Endometrial microvascular endothelial cells (primary cell): ENCODE measurements around the gene HOXA11. TPM values are rescaled to one million over a fixed set of nuclear protein-coding genes. Genes with fewer than 3 reads are reported as not detected.

Experiments
- in situ Hi-C: cut with HindIII; loops from 2 replicates; pipeline ENCODE4 v1.10.0; 2017; ENCODE audit warnings: low sequenced_read_pairs, low pct_unique_long_range_greater_than_20kb; ENCODE audit errors: inconsistent ontology term
- total RNA-seq: library from RNA; depleted of rRNA; stranded (reverse); fragments of >200 nt; gene quantifications from one replicate; pipeline ENCODE4 v1.2.3, GENCODE V29; 2015; ENCODE audit errors: inconsistent ontology term

HOXA11 gene
- total RNA-seq, 1 donor from 2014 or later: 7.3 TPM

GRCh38 chr7:27164367-27165088 lies 20.5 kb downstream of the HOXA11 start:
- in situ Hi-C loops: no loop called here

GRCh38 chr7:27164045-27164366 lies 21.0 kb downstream of the HOXA11 start:
- in situ Hi-C loops: no loop called here

- in situ Hi-C loops: no loop called here
These were observed 21.6 kb downstream of the HOXA11 start for GRCh38 chr7:27163288-27164044.

- in situ Hi-C loops: no loop called here
These were observed 22.3 kb downstream of the HOXA11 start for GRCh38 chr7:27162561-27163287.

GRCh38 chr7:27161721-27162560 lies 23.1 kb downstream of the HOXA11 start:
- in situ Hi-C loops: no loop called here

GRCh38 chr7:27161214-27161720 lies 23.8 kb downstream of the HOXA11 start:
- in situ Hi-C loops: no loop called here

GRCh38 chr7:27160546-27161213 lies 24.4 kb downstream of the HOXA11 start:
- in situ Hi-C loops: no loop called here

GRCh38 chr7:27160145-27160545 lies 24.9 kb downstream of the HOXA11 start:
- in situ Hi-C loops: no loop called here

- in situ Hi-C loops: no loop called here
These were observed 25.5 kb downstream of the HOXA11 start for GRCh38 chr7:27159266-27160144.

GRCh38 chr7:27158436-27159265 lies 26.4 kb downstream of the HOXA11 start:
- in situ Hi-C loops: no loop called here

- in situ Hi-C loops: no loop called here
These were observed 27.2 kb downstream of the HOXA11 start for GRCh38 chr7:27157702-27158431.

- in situ Hi-C loops: no loop called here
These were observed 27.9 kb downstream of the HOXA11 start for GRCh38 chr7:27156916-27157701.

GRCh38 chr7:27156508-27156898 lies 28.5 kb downstream of the HOXA11 start, which contains the start of gene HOXA7:
HOXA7 (minus strand) TSS chr7:27156675; CDS start chr7:27156545, 130 bp downstream.
- in situ Hi-C loops: no loop called here

- in situ Hi-C loops: no loop called here
These were observed 29.1 kb downstream of the HOXA11 start for GRCh38 chr7:27155816-27156507.
